Measurements from ENCODE around the gene SPOP.

SPOP gene

DNA sequence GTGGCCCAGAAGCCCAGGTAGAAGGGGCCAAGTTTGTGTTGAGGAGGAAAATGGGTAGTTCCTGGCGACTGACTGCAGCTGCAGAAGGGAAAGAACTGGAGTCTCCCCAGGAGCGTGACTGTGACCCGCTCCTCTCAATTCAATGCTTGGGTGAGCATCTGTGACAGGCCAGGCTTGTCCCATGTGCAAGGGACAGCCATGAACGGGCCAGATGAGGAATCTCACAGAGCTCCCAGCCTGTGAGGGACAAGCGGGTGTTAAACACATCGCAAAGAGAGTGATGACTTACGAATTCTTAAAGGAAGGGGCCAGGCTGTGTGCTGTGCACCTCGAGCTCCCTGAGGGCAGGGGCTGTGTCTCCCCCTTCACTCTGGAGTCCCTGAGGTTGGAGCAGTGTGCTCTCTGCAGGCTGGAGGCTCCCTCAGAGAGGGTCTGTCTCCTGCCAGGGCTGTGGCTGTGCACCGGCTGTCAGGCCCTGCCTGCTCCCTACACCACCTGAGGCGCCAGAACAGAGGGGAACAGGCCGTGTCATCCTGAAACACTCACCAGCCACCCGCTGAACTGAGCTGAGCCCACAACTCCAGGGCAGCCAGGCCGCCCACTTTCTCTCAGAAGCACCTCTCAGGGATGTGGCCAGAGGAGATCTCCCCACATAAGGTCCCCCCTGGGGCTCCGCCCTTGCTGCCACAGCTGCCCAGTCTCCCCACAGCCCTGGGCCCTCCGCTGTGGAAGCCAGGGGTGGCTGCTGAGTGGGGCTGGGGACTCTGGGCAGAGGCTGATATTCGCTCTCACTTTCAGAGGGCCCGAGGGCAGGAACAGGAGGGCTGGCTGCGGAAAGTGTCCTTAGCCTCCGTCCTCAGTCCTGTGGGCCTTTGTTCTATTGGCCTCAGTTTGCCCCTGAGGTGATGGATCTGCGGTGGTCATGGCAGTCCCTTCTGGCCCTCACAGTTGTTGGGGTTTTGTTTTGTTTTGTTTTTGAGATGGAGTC lies 127.9 kb downstream of the SPOP start:
- no peak for DNase-seq (ENCODE audit: low read depth)

DNA sequence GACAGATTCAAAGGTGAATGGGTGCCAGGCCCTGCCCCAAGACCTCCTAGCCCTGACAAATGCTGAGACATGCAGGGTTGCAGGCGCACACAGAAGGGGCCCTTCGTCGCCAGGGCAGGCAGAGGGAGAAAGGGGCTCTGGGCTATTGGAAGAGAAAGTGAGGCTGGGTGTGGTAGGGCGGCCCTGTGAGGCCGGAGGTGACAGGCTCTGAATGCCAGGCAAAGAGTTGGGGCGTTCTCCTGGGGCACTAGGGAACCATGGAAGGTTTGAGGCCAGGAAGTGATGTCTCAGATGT lies 128.6 kb downstream of the SPOP start:
- no peak for DNase-seq (ENCODE audit: low read depth)

Measured in activated T-cell treated with anti-CD3 and anti-CD28 coated beads for 48 hours (primary cell).